HG03045 (cell line): ENCODE data around the gene TMEM39A.
A peak's percentile ranks its signal among the peaks of the same experiment; 100 is the strongest.

ENCODE experiments used
- ATAC-seq: cut with Tn5 transposase; IDR thresholded peaks from one replicate; pipeline ENCODE4 v1.9.1; 2021; ENCODE audit warnings: mild to moderate bottlenecking, moderate library complexity; ENCODE audit not compliant: unreplicated experiment

Gene TMEM39A

DNA sequence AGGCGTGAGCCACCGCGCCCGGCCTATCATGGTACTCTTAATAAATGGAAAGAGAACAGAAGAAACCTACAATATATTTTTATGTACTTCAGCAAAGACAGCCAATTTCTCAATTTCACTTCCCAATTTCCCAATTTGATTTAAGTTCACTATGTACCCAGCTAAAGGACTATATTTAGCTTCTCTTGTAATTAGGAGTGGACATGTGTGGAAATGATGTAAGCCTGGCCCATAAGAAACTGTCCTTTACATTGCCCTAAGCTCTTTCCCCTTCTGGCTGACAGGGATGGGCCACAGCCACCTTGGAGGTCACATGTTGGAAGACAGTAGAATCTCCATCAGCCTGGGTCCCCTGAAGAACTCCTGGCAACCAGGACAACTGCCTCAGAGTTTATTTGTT lies 6.2 kb downstream of the TMEM39A start:
- no peak for ATAC-seq

DNA sequence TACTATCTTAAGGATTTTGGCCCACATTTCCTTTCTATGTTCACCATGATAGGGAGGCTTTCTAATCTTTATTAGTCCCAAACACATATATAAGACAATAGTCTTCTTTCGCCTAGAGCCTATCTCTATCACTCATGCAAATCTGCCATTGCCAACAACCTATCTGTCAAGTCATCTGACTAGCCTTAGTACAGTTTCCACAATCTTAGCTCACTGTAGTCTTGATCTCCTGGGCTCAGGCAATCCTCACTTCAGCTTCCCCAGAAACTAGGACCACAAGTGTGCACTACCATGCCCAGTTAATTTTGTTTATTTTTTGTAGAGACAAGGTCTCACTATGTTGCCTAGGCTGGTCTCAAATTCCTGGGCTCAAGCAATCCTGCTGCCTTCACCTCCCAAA lies 6.9 kb downstream of the TMEM39A start:
- no peak for ATAC-seq

DNA sequence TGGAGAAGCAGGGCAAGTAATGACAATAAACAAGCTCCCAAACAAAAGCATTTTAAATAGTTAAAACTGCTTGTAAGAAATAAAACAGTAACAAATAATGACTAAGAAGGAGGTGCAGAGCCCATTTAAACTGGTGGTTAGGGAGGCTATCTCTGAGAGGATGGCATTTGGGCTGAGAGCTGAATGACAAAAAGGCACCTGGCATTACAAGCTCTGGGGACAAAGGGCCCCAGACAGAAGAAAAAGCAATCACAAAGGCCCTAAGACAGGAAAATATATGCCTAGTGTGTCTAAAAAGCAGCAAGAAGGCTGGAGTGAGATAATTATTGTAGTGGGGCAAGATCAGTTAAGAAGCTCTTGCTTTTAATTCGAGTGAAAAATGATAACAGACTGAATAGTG lies 9.6 kb downstream of the TMEM39A start:
- no peak for ATAC-seq

DNA sequence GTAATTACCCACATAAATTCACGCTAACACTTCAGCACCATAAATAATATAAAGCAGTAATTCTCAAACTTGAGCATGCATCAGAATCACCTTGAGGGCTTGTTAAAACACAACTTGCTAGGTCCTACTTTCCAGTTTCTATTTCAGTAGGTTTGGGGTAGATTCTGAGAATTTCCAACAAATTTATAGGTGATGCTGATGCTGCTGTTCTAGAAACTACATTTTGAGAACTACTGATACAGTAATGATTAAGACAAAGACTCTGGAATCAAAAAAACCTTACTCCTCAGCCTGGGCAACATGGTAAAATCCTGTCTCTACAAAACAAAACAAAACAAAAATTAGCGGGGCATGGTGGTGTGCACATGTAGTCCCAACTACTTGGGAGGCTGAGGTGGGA lies 18.8 kb downstream of the TMEM39A start:
- ATAC-seq, result no peak

DNA sequence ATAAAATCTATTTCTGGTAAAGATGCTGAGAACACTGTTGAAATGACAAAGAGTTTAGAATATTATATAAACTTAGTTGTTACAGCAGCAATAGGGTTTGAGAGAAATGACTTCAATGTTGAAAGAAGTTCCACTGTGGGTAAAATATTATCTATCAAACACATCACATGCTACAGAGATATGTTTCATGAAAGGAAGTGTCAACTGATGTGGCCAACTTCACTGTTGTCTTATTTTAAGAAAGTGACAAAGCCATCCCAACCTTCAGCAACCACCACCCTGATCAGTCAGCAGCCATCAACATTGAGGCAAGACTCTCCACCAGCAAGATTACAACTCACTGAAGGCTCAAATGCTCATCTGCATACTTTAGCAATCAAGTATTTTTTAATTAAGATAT lies 20.2 kb downstream of the TMEM39A start:
- no peak for ATAC-seq

DNA sequence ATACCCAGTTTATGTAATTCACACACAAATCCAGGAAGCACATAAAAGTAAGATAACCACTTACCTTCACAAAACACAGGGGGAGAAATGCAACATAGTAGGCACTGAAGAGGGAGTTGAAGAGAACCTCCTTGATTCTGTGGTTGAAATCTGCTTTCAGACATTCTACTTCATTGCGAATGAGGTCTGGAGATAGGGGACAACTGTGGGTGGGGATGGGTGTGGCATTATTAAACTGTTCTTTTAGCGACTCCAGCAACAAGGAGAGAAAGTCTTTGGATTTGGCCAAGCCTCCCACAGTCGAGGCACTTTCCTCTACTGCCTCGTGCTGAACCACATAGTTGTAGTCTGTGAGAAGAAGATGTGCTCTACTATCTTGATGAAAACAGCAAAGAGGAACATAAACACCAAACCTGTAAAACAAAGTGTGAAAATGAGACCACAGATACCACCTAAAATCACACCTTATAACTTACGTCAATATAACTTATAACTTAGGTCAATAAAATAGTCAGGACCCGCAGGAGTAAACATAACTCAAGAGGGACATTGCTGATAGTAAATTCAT lies 25.6 kb downstream of the TMEM39A start:
- ATAC-seq, result no peak

DNA sequence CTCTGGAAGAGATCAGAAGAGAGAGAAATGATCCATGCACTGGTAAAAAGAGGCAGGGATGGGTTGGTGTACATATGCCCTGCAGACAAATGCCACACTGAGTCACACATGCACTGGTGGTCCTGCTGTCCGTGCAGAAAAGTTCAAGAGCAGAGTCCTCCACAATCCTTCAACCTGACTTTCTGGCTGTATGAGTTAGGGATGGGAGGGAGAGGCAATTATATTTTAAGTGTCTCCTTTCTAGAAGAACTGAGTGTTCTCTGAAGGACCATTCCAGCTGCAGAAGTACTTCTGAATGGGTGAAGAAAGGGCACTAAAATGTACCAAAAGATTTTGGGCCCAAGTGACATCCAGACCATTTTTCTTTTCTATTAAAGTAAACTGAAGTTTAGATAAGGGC lies 26.4 kb downstream of the TMEM39A start:
- no peak for ATAC-seq

DNA sequence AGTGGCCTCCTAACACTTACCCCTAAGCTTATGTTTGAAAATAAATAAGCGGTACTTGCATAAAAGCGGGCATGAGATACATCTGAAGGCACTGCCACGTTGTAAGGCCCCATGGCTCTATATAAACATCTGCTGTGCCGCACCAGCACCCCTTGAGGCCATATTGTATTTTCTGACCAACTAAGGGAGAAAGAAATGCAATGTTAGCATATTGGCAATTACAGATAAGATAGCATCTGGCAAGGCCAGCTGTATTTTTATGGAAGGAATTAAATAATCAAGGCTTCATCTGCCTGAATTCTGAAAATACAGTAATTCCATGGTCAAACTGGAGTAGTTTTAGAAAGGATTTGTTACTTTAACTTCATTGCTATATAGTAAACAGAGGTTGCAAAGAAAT lies 28.7 kb downstream of the TMEM39A start:
- no peak for ATAC-seq

DNA sequence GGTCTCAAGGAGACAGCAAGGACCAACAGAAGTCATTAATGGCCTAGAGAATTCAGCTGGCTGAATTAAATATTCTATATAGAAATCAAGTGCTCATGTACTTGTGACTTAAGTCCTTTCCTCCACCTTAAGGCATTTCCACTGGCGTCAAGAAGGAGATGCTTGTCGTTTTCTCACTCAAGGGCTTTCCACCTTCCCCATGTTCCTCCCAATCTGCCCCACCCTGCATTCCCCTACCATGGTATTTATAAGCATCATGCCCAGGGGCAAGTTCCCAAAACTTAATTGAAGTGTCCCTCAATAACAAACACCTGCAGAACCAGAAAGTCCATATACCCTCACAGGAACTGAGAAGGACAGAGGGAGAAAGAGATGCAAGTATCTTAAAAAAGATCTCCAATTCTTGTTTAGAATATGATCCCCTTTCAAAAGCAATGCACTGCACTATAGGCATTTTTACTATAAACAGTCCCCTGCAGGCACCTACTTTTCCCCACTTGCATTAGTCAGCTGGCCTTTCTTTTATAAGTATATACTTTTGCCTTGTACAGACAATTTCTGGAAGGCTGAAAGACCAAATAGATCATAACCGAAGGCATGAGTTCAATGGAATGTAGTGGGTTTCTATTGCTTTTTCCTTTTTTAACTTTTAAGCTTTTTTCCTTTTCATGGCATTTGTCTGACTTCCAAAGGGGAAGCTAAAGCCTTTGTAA lies 29.6 kb downstream of the TMEM39A start:
- ATAC-seq, result no peak

DNA sequence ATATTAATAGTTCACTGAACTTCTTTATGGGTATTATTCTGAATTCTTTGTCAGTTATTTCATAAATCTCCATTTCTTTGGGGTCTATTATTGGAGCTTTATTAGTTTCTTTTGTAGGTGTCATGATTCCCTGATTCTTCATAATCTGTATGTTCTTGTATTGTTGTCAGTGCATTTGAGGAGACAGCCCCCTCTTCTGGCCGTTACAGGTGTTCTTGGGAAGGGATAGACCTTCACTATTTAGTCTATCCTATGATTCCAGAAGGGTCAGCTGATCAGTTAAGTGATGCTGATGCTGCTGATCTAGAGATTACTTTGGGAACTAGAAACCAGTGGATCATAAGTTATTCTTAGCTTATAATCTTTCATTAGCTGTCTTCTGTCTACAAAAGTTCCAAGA lies 34.9 kb downstream of the TMEM39A start:
- ATAC-seq, result no peak

DNA sequence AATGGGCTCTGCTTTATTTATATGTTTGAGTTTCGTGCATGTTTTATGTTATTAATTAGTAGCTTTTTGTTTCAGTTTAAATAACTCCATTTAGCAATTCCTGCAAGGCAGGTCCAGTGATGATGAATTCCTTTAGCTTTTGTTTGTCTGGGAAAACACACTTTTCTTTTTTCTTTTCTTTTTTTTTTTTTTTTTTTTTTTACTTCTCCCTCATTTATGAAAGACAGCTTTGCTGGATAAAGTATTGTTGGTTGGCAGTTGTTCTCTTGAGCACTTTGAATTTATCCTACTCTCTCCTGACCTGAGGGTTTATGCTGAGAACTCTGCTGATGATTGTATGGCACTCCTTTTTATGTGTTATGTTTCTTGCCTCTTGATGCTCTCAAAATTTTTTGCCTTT lies 35.7 kb downstream of the TMEM39A start:
- ATAC-seq, result no peak

DNA sequence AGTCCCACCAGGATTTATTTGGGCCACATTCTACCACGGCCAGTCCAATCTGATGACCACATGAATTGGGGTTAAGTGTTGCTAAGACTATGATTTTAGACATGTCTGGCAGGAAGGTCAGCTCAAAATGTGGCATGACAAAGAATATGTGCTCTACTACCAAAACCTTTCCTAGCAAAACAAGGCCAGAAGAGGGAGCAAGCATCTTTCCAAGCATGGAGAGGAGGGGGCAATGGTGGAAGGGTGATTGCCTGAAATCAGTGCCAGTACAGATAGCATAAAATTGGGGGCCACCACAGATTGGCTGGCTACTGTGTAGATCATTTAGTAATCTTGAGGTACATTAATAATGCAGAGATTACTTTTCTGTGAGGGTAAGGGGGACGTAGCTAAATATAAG lies 43.2 kb downstream of the TMEM39A start:
- ATAC-seq, result no peak

DNA sequence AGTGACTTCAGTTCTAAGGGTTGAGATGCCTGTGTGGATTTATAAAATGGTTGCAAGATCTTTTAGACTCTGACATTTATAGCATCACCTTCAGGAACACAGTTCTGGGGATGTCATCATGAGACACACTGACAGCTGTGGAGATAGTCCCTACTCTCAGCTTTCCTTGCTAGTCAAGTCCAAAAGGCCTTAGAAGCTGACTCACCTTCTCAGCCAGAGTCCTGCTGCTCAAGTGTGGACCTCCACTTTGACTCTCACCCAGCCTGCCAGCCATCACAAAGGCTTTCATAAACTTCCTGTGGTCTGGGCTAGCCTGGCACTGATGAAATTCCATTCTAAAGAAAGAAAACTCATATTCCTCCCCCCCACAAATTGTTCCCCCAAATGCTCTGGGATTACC lies 44.8 kb downstream of the TMEM39A start:
- ATAC-seq, result no peak

DNA sequence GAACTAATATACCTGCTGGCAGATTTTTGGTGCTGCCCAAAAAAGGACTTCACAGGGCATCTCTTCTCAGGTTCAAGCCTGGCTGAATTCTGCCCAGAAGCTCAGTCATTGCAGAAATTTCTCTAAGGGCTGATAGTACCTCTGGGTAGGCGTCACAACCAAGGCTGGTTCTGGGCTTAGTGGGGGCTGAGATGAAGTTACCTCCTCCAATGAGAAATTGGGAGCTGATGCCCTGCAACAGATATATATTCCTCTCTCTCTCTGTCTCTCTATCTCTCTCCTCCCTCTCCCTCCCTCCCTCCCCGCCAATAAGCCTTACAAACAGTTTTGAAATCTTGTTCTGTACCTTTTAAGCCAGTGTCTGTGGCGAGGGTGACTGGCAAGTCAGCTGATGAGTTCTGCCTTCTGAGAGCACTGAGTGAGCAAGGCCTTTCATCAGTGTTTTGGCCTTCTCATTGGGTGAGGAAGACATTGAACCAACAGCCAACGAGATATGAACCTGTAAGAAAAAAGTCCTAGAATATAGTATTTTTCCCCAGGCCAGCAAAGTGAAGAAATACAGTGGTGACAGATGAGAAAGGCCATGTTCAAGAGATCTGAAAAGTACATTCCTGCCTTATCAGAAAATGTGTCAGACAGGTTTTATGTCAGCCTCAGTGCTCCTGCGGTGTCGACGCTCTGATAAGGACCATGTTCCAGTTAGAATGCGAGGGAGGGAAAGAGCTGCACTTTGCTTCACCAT lies 45.5 kb downstream of the TMEM39A start:
- no peak for ATAC-seq

DNA sequence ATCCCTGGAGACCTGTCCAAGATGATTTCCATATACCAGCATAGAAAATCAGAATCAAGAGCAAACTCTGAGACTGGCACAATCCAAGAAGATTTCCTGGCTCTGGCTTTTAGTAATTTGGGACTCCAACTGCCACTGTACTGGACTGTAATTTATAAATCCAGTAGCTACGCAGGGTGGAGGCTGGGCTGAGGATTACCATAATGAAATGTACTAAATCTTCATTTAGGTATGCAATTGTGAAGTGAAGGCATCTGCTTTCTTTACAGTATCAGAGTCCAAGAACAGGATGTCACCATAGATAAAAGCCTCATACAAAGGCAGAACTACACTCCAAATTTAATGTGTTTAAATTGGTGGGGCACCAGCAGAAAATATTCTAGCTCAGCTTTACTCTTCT lies 46.5 kb downstream of the TMEM39A start:
- ATAC-seq, result no peak

DNA sequence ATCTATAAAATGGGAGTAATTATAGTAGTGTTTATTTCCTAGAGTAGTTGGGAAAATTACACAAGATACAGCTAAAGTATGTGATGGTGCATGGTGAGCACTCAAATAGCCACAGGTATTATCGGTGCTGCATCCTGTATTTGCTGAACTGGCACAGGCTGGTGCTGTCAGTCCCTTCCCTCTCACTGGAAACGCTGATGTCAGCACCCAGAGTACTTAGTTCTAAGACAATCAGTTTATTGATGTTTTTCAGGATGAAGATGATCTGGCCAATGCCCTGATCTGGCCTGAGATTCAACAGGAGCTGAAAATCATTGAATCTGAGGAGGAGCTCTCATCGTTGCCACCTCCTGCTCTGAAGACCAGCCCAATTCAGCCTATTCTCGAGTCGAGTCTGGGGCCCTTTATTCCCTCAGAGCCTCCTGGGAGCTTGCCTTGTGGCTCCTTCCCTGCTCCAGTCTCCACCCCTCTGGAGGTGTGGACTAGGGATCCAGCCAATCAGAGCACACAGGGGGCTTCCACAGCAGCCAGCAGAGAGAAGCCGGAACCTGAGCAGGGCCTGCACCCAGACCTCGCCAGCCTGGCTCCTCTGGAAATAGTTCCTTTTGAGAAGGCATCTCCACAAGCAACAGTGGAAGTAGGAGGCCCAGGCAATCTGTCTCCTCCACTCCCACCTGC lies 49.7 kb downstream of the TMEM39A start:
- ATAC-seq, result no peak

DNA sequence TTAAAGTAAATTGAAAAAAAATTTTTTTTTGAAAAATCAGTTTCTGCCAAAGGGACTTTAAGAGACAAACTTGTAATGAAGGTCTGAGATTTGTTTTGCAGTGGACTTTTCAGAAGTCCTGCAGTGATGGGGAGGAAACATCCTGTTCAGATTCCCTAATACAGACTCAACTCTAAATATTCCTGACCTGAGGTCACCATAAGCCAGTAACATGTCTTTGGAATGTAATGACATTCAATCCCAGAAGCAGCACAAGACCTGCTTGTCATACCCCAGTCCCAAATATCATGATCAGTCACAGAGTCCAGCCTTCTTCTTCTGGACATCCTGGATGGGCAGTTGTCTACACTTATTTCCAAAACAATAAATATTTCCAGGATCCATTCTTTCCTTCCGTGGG lies 53.6 kb downstream of the TMEM39A start:
- ATAC-seq, result no peak

DNA sequence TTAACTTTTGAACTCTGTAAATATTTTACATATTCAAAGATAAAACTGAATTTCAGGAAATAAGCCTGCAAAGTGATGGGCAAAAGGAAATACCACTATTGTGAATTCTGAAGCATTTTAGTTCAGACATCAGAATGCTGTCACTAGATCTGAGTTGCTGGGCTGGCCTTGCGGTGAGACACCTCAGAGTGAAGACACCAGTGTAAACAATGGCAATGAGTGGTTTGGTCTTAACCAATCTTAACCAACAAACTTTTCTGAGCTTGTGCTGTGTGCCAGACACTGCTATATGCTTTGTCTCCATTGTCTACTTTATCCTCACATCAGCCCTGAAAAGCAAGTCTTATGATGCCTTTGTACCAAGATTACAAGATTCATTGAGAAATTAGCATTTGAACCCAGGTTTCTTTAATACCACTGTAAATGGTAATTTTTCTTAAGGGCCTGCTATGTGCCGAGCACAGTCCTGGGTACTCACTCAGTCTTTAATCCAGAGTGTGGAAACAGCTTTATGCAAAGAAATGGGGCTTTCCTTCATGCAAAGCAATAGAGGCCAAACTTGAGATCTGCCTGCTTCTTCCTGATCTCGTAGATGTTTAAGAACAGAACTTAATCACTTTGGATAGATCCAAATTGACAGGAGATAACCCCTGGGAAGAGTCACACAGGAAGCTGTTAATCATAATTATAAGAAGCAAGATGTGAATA lies 55.0 kb downstream of the TMEM39A start:
- ATAC-seq, result peak; percentile 64

DNA sequence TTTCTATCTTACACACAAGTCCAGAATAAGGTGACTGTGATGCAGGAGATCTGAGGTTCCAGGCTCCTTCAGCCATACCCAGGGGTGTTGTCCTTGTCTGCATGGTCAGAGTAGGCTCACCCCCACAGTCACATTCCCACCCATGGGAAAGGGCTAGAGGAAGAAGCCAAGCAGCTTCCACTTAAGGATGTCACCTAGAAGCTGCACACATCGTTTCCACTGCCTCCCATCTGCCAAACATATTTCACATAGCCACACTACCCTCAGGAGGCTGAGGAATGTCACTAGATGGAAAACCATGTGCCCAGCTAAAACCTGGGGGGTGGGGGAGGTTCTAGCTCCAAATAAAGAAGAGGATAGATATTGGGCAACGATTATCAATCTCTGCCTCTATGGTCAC lies 58.1 kb downstream of the TMEM39A start:
- no peak for ATAC-seq

DNA sequence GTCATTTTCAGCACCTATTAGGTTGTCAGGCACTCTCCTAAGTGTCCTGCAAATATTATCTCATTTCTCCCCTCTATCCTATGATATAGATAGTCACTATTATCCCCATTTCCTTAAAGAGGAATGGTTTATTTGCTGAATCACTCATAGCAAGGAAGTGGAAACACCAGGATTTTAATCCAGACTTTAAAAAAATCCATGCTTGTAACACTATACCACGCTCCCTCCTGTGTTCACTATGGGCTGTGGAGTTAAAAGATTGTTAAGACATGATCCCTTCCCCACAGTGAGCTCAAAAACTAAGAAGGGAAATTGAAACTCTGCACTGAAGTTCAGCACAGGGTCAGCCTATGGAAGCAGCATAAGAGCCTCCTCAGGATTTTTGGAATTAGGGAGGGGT lies 60.2 kb downstream of the TMEM39A start:
- ATAC-seq, result no peak

DNA sequence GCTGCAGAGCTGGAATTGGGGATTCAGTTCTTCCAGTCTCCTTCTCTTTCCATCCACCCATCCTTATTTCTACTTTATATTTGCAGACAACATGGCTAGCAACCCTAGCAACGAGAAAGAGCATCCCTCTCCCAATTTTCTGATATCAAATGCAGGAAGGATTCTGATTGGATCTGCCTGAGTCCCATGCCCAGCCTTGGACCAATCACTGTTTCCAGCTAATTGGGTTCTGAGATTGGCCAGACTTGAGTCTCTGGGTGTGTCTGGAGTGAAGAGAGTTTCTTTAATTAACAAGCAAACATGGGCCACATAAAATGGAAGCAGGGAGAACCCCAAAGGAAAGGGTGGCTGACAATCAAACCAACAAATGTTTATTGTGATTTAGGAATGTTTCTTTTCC lies 60.6 kb downstream of the TMEM39A start:
- ATAC-seq, result no peak
